B cell (primary cell): Measurements from ENCODE around the gene TMEM132D.

Experiments used
- CTCF ChIP-seq: fragments of 200-600 bp; IDR thresholded peaks from one replicate; pipeline ENCODE4 v1.8.0; 2022; ENCODE audit warnings: antibody characterized with exemption, mild to moderate bottlenecking
- EZH2 ChIP-seq: IDR thresholded peaks from 2 replicates; pipeline ENCODE4 v1.6.1; 2012; ENCODE audit warnings: borderline replicate concordance, low read depth, mild to moderate bottlenecking, moderate library complexity, low read length; ENCODE audit not compliant: insufficient read depth, poor library complexity, severe bottlenecking

GRCh38 chr12:129332286-129332685 is 571.5 kb downstream of the TMEM132D start:
- TF ChIP-seq CTCF (no peak), EZH2 (no peak)
